Liver (tissue), 9 donors: ENCODE data around the gene ALDH6A1. TPM values are rescaled to one million over a fixed set of nuclear protein-coding genes. Genes with fewer than 3 reads are reported as not detected.
A peak's percentile ranks its signal among the peaks of the same experiment; 100 is the strongest.

Source experiments
- DNase-seq: peaks from one replicate; pipeline ENCODE4 v3.0.0-alpha.2; 2017; ENCODE audit warnings: low spot score
- H3K27ac ChIP-seq, 2 donors: one replicate each; pipeline ENCODE4 v1.7.0; 2013; ENCODE audit warnings: inconsistent platforms in 2 of 2, low read length in 2 of 2, control low read depth in 1 of 2, low read depth in 1 of 2, mild to moderate bottlenecking in 1 of 2
- H3K27me3 ChIP-seq, 4 donors: one replicate each; pipeline versions ENCODE4 v1.6.1 to v1.7.0; 2013; ENCODE audit warnings: low read length in 3 of 4, inconsistent platforms in 1 of 4, mild to moderate bottlenecking in 1 of 4, moderate library complexity in 1 of 4; ENCODE audit not compliant: control insufficient read depth in 4 of 4, insufficient read depth in 4 of 4
- H3K36me3 ChIP-seq, 4 donors: one replicate each; pipeline versions ENCODE4 v1.6.1 to v1.7.0; 2013; ENCODE audit warnings: low read length in 3 of 4, mild to moderate bottlenecking in 3 of 4, low read depth in 1 of 4, moderate library complexity in 1 of 4; ENCODE audit not compliant: control insufficient read depth in 4 of 4, insufficient read depth in 3 of 4
- H3K4me1 ChIP-seq, 4 donors: one replicate each; pipeline versions ENCODE4 v1.6.1 to v1.7.0; 2013; ENCODE audit warnings: low read length in 3 of 4, mild to moderate bottlenecking in 3 of 4, moderate library complexity in 1 of 4; ENCODE audit not compliant: control insufficient read depth in 4 of 4, insufficient read depth in 4 of 4
- H3K4me3 ChIP-seq, 3 donors: one replicate each; pipeline versions ENCODE4 v1.6.1 to v1.7.0; 2013; ENCODE audit warnings: low read length in 3 of 3, control low read depth in 1 of 3, low read depth in 1 of 3, mild to moderate bottlenecking in 1 of 3
- H3K9ac ChIP-seq, 2 donors: one replicate each; pipeline ENCODE4 v1.7.0; 2013; ENCODE audit warnings: low read length in 2 of 2, mild to moderate bottlenecking in 2 of 2, moderate library complexity in 2 of 2, control low read depth in 1 of 2, low read depth in 1 of 2
- H3K9me3 ChIP-seq, 4 donors: one replicate each; pipeline versions ENCODE4 v1.6.1 to v1.7.0; 2013; ENCODE audit warnings: low read length in 3 of 4; ENCODE audit not compliant: control insufficient read depth in 4 of 4
- ATF3 ChIP-seq: IDR thresholded peaks from 2 replicates; pipeline ENCODE4 v1.6.1; 2016; ENCODE audit warnings: antibody characterized with exemption
- EGR1 ChIP-seq, 2 donors: IDR thresholded peaks; 2 replicates each; pipeline ENCODE4 v1.6.1; 2016 to 2018; ENCODE audit warnings: antibody characterized with exemption in 2 of 2, low read depth in 2 of 2
- FOXA1 ChIP-seq: IDR thresholded peaks from 2 replicates; pipeline ENCODE4 v1.6.1; 2016; ENCODE audit warnings: antibody characterized with exemption
- FOXA2 ChIP-seq: IDR thresholded peaks from 2 replicates; pipeline ENCODE4 v1.6.1; 2016; ENCODE audit warnings: antibody characterized with exemption
- HNF4G ChIP-seq: IDR thresholded peaks from 2 replicates; pipeline ENCODE4 v1.6.1; 2016; ENCODE audit warnings: antibody characterized with exemption
- NR2F2 ChIP-seq: IDR thresholded peaks from 2 replicates; pipeline ENCODE4 v1.6.1; 2016; ENCODE audit warnings: antibody characterized with exemption
- RAD21 ChIP-seq, 2 donors: IDR thresholded peaks; 2 replicates each; pipeline ENCODE4 v1.6.1; 2016; ENCODE audit warnings: antibody characterized with exemption in 2 of 2, mild to moderate bottlenecking in 2 of 2
- REST ChIP-seq: IDR thresholded peaks from 2 replicates; pipeline ENCODE4 v1.6.1; 2016; ENCODE audit warnings: antibody characterized with exemption, mild to moderate bottlenecking
- RXRA ChIP-seq, 2 donors: IDR thresholded peaks; 2 replicates each; pipeline ENCODE4 v1.6.1; 2017 to 2018; ENCODE audit warnings: antibody characterized with exemption in 2 of 2, mild to moderate bottlenecking in 1 of 2
- SP1 ChIP-seq: IDR thresholded peaks from 2 replicates; pipeline ENCODE4 v1.6.1; 2018; ENCODE audit warnings: antibody characterized with exemption, mild to moderate bottlenecking
- TAF1 ChIP-seq: conservative IDR thresholded peaks from 2 replicates; pipeline ENCODE4 v1.6.1; 2016; ENCODE audit warnings: antibody characterized with exemption, mild to moderate bottlenecking
- ZBTB33 ChIP-seq: IDR thresholded peaks from 2 replicates; pipeline ENCODE4 v1.6.1; 2016; ENCODE audit warnings: antibody characterized with exemption
- WGBS: extraction: QIAGEN DNeasy Blood & Tissue Kit; methylation state at CpG from one replicate; pipeline ENCODE4 v1.1.7; 2013; 5-methylcytosine and 5-hydroxymethylcytosine counted together
- polyA plus RNA-seq, 2 donors: library from polyadenylated mRNA; stranded (reverse) in 1 of 2; unstranded in 1 of 2; fragments of 200-250 nt in 1 of 2; fragments of >200 nt in 1 of 2; fragmentation: Nextera tagmentation in 1 of 2; extraction: Ambion mirVana in 1 of 2; gene quantifications; one replicate each; pipeline versions ENCODE4 v1.2.1 to v1.2.3, GENCODE V29; 2013 to 2015
- total RNA-seq, 2 donors: library from RNA; depleted of rRNA; stranded (reverse); fragments of >200 nt; gene quantifications; one replicate each; pipeline ENCODE4 v1.2.3, GENCODE V29; 2014
- TF ChIP-seq, protein P1 (sequence below): fragments of 150-350 bp; IDR thresholded peaks from 2 replicates; pipeline ENCODE4 v1.5.1; 2017; ENCODE audit warnings: improper control_type of control experiment, low read depth, low read length; ENCODE audit not compliant: missing input control
- donor health status: healthy.
- donor health status: healthy.
- donor health status: healthy.
- donor health status: healthy.
- donor health status: healthy.

Gene ALDH6A1
- total and polyA plus RNA-seq, 4 donors: 114 to 183 (median 155) TPM

DNA sequence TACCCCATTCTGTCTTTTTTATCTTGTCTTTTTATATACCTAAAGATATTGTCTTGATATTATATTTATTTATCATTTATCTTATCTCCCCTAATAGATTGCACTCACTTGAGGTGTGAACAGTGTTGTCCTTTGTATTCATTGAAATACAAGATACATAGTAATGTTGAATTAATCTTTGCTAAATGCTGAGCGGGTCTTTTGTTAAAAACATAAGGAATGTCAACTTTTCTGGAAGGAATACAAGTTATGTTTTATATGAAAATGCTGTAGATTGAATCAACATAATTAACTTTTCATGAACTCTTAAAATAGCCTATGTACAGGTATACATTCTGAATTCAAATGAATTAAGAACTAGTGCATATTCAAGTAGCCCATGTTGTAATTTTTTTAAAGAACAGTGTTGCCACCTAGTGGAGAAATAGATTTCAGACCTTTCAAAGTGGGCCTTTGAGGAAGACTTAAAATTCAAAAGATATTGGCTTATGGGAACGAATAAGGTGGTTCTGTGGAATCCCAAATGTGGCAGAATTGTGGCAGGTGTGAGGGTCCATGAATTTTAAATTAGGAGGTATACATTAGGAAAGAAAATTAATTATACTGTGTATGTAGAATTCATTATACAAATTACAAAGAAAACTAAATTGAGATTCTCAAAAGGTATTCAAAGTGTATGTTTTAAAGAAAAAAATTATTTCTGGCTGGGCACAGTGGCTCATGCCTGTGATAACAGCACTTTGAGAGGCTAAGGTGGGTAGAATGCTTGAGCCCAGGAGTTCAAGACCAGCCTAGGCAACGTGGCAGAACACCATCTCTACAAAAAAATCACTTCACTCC lies 46.0 kb downstream of the ALDH6A1 start:
- Histone ChIP-seq H3K9me3 (no peaks in the 10 kb centered on the region), H3K27ac (no peak overlapping the region), H3K4me3 (no peak overlapping the region), H3K9ac (no peak overlapping the region), H3K4me1 (no peaks in the 10 kb centered on the region), H3K36me3 (no peaks in the 10 kb centered on the region), H3K27me3 (no peaks in the 10 kb centered on the region)
- DNase-seq: no peak
- WGBS: 63% methylated on average over 3 of the region's 3 CpGs
- TF ChIP-seq ZBTB33 (no peak), RAD21 (IDR thresholded peaks at IDR 0.05) (peak; percentile 87 to 88)
- TF ChIP-seq, protein P1, sequence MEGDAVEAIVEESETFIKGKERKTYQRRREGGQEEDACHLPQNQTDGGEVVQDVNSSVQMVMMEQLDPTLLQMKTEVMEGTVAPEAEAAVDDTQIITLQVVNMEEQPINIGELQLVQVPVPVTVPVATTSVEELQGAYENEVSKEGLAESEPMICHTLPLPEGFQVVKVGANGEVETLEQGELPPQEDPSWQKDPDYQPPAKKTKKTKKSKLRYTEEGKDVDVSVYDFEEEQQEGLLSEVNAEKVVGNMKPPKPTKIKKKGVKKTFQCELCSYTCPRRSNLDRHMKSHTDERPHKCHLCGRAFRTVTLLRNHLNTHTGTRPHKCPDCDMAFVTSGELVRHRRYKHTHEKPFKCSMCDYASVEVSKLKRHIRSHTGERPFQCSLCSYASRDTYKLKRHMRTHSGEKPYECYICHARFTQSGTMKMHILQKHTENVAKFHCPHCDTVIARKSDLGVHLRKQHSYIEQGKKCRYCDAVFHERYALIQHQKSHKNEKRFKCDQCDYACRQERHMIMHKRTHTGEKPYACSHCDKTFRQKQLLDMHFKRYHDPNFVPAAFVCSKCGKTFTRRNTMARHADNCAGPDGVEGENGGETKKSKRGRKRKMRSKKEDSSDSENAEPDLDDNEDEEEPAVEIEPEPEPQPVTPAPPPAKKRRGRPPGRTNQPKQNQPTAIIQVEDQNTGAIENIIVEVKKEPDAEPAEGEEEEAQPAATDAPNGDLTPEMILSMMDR: peak; percentile 61

- Histone ChIP-seq H3K27me3 (no peaks in the 10 kb centered on the region), H3K9ac (no peak overlapping the region), H3K9me3 (no peaks in the 10 kb centered on the region), H3K4me1 (no peaks in the 10 kb centered on the region), H3K36me3 (no peaks in the 10 kb centered on the region), H3K27ac (no peak overlapping the region), H3K4me3 (no peak overlapping the region)
- DNase-seq: no peak
- WGBS: 95% methylated on average over 4 of the region's 4 CpGs
- no peak for TF ChIP-seq TAF1
- no peak for TF ChIP-seq FOXA2
- TF ChIP-seq, protein P1: no peak
- TF ChIP-seq HNF4G: no peak
- TF ChIP-seq RXRA (IDR thresholded peaks at IDR 0.05): no peak
- TF ChIP-seq RAD21 (IDR thresholded peaks at IDR 0.05): no peak
- TF ChIP-seq REST: no peak
- TF ChIP-seq NR2F2: no peak
- no peak for TF ChIP-seq SP1
- no peak for TF ChIP-seq EGR1 (IDR thresholded peaks at IDR 0.05; ENCODE audit: low read depth in 2 of 2)
- TF ChIP-seq FOXA1: no peak
- TF ChIP-seq ATF3: no peak
These were observed 48.7 kb downstream of the ALDH6A1 start for GRCh38 chr14:74035556-74035955.
